ENCODE measurements around the gene SMIM45.
"Not testable (repeated sequence)": the region's sequence is repeated elsewhere in the genome, so short reads cannot be mapped to it uniquely, and the experiment has no call there.

The SMIM45 gene

GRCh38 chr22:41935509-41935908, 16.4 kb upstream of the SMIM45 start:
- no peak for DNase-seq

- no peak for DNase-seq
Measured at GRCh38 chr22:41936894-41937169, 15.1 kb upstream of the SMIM45 start.

GRCh38 chr22:41939981-41940831, 11.7 kb upstream of the SMIM45 start:
- DNase-seq: no peak

DNA sequence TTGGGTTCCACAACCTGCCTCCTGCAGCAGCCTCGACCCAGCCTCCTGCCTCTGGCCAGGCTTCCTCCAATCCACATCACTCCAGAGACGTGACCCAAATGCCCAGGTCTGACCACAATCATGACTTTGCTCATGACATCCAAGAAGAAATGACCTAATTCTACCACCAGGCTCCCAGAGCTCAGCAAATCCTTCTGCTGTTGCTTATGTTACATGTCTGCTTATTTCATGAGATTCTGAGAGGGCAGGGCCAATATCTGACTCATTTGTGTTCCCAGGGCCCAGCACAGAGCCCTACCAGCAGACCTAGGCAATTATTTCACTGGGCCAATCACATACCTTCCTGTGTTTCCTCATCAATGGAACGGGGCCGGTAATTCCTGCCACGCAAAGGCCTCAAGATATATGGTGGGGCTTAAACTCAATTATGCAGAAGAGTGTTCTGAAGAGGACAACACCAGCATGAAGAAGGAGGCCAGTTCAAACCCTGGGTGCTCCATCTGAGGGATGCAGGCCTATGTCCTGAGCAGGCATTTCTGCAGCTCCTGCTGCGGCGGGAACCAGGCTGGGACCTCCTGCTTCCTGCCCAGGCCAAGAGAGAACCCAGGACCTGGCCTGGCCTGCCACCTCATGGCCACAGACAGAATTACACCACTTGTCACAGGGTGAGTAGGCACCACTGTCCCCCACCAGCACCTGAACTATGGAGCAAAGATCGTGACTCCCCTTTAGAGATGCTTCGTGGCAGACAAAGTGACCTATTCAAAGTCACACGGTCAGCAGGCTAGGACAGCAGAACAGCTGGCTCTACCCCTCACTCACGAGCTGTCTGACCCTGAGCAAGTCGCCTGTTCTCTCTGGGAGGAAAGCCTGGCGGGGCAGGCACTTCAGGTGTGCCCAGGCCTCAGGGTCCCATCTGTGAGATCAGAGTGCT, 10.9 kb upstream of the SMIM45 start:
- DNase-seq: no peak

- DNase-seq: no peak
Measured at GRCh38 chr22:41943661-41944209, 8.2 kb upstream of the SMIM45 start.

DNA sequence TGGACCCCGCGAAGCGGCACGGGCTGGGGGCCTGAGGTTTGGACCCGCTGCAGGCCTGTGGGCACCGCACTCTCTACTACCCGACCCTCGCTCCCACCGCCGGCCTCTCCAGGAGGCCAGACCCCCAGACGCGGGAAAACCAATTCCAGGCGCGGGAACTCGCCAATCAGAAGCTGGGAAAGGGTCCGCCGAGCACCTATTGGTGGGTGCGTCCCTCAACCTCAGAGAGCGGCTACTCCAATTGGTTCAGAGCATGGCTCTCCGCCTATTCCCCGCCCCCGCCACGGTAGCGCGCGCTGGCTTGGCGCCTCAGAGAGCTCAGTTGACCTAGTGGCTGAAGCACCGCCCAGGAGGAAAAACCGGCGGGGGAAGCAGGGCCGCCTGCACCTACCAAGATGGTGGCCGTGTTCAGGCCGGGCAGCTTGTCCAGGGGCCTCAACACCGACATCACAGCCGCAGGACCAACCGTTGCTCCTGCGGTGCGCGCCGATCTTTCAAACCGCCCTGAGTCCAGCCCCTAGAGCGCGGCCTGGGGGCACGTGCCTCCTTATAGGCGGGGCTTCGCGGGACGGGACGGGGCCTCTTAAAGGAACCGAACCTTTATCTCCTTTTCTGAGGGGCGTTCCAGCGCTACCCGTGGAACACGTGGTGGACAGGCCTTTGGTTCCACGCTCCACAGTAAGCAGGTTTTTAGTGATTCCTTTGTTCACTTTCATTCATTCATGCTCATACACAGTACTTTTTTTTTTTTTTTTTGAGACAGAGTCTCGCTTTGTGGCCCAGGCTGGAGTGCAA, 5.1 kb upstream of the SMIM45 start, which contains the start of gene CENPM:
Gene CENPM, minus strand, starts transcription at position 524 of the 795 bp plus-strand sequence. Its CDS starts 76 bp downstream, at position 448.
- DNase-seq: peak; percentile 80

DNA sequence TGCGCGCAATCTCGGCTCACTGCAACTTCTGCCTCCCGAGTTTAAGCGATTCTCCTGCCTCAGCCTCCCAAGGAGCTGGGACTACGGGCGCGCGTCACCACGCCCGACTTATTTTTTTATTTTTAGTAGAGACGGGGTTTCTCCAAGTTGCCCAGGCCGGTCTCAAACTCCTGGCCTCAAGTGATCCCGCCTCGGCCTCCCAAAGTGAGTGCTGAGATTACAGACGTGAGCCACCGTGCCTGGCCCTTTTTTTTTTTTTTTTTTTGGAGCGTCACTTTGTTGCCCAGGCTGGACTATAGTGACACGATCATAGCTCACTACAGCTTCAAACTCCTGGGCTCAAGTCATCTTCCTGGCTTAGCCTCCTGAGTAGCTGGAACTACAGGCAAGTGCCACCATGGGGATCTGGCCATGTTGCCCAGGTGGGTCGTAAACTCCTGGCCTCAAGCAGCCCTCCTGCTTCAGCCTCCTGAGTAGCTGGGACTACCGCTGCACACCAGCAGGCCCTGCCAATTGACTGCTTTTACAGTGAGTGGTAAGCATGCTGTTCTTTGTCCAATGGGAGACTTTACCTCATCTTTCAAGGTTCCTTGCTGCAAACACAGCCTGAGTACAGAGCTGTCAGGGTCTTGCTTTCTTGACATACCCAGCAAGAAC, 4.4 kb upstream of the SMIM45 start:
- DNase-seq: no peak

DNA sequence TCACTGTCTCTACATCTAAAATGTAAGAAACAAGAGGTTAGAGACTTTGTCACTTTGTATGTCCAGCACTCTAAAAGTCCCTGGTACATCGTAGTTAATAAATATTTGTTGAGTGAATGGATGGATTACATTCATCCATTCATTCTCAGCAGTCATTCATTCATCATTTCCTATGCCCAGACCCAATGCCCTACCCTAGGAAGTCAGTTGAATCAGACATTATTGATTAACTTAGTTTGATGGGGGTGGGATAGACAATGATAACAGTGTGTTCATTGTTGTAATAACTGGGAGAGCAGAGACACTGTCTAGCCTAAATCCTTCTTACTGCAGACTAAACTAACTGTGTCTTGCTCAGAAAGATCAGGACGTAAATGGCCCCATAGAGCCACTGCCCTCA, 3.8 kb upstream of the SMIM45 start:
- DNase-seq: no peak

DNA sequence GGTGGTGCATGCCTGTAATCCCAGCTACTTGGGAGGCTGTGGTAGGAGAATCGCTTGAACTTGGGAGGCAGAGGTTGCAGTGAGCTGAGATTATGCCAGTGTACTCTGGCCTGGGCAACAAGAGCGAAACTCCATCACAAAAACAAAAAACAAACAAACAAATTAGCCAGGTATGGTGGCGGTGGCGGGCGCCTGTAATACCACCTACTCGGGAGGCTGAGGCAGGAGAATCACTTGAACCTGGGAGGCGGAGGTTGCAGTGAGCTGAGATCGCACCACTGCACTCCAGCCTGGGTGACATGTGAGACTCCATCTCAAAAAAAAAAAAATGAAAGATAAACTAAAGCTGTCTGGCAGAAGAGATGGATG, 3.0 kb upstream of the SMIM45 start:
- not testable (repeated sequence) for DNase-seq

DNA sequence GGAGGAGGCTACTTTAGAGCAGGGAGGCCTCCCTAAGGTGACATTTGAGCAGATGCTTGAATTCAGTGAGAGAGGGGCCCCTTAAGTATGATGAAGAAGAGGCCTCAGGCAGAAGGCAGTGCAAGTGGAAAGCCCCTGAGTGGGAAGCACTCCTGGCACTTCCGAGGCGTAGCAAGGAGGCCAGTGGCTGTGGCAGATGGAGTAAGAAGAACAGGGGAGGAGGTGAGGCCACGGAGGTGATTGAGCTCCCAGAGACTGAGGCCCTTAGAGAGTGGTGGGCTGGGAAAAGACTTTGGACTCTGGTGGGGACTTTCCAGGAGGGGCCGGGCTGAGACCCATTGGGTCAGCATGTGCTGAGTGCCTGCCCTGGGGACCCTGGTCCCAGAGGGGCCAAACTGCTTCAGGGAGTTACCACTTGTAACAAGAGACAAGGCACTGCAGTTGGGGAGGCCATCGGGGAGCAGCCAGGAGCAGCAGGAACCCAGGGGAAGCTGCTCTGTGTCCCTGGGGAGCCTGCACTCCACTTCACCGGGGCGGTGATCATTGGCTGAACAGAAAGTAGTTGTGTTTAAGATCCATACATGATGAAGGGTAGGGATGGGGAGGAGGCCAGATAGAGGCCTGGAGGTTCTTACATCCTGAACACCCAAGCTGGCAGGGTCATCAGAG, 2.5 kb upstream of the SMIM45 start:
- peak; percentile 68 for DNase-seq

DNA sequence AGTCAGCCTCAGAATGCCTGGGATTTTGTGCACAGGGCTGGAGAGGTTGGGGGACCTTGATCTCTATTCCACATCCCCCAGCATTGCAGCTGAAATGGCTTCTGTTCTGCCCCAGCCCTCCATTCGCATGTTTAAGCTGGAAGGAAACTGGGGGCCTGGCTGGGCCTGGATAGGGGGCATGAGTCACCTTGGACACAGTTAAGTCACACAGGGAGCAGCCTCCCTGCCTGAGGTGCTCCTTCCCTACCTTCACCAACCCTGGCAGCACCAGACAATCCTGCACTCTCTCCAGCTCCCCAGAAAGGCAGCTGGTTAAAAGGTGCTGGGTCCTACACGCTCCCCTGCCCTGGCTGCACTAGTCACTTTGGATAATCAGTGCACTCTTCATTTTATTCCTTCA, 763 bp downstream of the SMIM45 start:
- DNase-seq: no peak

GRCh38 chr22:41957941-41958556, 6.1 kb downstream of the SMIM45 start:
- DNase-seq: no peak

- DNase-seq: no peak
Measured at GRCh38 chr22:41963453-41964111, 11.6 kb downstream of the SMIM45 start.

- DNase-seq: no peak
Measured at GRCh38 chr22:41964112-41964491, 12.2 kb downstream of the SMIM45 start.

DNA sequence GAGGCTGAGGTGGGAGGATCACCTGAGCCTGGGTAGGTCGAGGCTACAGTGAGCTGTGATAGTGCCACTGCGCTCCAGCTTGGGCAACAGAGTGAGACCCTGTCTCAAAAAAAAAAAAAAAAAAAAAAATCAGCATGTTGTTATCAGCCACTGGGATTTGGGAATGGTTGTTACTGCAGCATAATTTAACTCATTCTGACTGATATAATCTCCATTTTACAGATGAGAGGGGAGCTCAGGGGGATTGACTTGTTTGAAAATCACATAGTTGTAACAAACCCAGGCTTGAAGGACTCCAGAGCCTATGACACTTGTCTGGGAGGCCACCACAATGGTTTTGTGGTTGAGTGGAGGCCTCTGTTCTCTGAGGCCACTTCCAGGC, 14.3 kb downstream of the SMIM45 start:
- no peak for DNase-seq

- DNase-seq: no peak
Measured at GRCh38 chr22:41966607-41967240, 14.8 kb downstream of the SMIM45 start.

DNA sequence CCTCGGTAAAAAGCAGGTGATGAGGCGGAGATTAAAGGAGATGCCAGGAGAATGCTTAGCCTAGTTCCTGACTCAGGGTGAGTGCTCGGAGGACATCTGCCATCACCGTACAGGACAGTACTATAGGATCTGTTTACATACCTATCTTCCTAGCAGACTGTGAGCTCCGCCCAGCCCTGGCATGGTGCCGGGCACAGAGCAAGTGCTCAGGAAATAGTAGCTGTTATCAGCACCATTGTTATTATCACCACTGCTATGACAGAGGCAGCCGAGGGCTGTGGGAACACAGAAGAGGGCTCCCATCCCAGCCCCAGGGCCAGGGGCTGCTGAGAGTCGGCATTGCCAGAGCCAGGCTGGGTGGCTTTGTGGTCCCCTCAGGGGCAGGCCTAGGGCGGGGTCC, 16.7 kb downstream of the SMIM45 start:
- DNase-seq: no peak

DNA sequence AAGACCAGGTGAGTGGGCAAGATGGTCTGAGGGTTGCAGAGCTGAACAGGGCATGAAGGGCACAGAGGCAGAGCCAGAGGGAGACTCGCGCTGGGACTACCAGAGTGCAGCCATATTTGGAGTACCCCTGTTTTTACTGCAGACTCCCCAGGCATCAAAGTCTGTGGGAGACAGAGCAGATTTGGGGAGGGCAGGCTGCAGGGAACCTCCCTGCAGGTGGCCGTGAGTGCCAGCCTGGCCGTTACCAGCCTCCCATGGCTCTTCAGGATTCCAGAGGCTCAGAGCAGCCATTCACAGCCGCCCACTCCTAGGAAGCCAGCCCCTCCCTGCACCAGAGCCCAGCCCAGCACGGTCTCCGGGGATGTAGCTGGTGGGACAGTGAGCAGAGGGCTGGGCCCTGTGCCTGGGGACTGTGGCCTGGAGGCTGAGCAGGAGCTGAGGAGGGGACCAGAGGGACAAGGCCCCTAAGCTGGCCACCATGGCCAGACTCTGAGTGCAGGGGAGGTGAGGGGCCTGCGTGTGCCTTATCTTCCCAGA, 17.2 kb downstream of the SMIM45 start, which contains the start of gene SEPTIN3:
Gene SEPTIN3, plus strand, starts transcription at position 334 of the 537 bp plus-strand sequence. CDS start 2,050 bp downstream, outside the sequence.
- no peak for DNase-seq

DNA sequence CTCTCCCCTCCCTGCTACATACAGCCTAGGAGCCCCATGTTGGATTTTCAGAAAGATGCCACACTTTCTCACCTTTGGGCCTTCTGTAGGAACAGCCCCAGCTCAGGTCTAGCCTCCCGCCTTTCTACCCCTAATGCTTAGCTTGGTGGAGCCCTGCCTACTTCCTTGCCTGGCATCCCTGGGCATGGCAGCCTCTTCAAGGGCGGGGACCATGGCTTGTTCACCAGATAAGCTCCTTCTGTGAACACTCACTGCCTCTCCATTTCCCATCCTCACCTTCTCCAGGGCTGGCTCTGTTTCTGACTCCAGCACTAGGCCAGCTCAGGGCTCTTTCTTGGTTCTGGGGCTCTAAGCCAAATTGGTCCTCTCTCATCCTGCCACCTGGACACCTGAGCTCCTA, 18.7 kb downstream of the SMIM45 start:
- DNase-seq: no peak

- DNase-seq: no peak
Measured at GRCh38 chr22:41971431-41971830, 19.5 kb downstream of the SMIM45 start.
